Measurements from ENCODE around the gene ARID3A. TPM values are rescaled to one million over a fixed set of nuclear protein-coding genes. Genes with fewer than 3 reads are reported as not detected.

ARID3A gene
- total and polyA plus RNA-seq, 2 of the 8 experiments (the other 6 are each of a cell fraction or from before 2014, with no cell fraction given) = 40.5 to 77.4 TPM

DNA sequence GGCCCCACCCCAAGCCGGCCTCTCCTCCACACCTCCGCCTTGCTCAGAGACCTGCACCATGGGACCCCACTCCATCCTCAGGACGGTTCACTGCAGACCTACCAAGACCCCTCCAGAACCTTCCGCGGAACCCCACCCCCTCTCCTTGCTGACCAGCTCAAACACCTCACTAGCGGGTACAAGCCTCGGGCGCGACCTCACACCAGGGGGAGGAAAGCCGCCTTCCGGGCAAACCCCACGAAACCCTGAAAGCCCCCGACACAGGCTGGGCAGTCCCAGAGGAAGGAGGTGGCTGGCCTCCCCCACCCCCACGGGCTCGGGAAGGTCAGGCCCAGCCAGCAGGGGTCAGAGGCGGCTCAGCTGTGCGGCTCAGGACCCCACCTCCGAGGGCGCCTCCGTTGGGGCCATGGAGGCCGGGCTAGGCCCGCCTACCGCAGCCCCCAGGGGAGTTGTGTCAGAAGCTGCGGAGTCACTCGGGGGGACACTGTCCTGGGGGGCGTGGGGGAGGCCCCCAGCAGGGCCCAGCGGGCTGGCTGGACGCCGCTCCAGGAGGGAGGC lies 84.2 kb downstream of the ARID3A start:
- ChIA-PET POLR2A (ENCODE audit: partially characterized antibody) (interaction anchor here (0.9 to 7.7 kb wide), 7 partner anchors 14 to 77 kb away, joined by 3 to 81 read pairs (median 6); partner anchors contain the start of genes ABCA7, CNN2 and WDR18), CTCF (ENCODE audit: partially characterized antibody) (interaction anchor here (1.4 to 2.0 kb wide), 2 partner anchors 10 to 213 kb away, joined by 4 to 8 read pairs; partner anchors contain the start of gene TMEM259)
- no peak overlapping the region for H2BK15ac ChIP-seq (ENCODE audit: low read length)
- no peak overlapping the region for H2AFZ ChIP-seq (ENCODE audit: low read length)
- H2BK20ac ChIP-seq (ENCODE audit: low read length) = no peak overlapping the region
- no peak overlapping the region for H3K4me3 ChIP-seq (ENCODE audit: extremely low read depth in 1 of 4, insufficient read depth in 2 of 4, low read depth in 3 of 4, low read length in 4 of 4)
- H3K9ac ChIP-seq (replicated peaks in 1 of 4; ENCODE audit: extremely low read depth in 1 of 4, low read depth in 3 of 4, low read length in 3 of 4) = no peak overlapping the region
- TF ChIP-seq, protein P1, sequence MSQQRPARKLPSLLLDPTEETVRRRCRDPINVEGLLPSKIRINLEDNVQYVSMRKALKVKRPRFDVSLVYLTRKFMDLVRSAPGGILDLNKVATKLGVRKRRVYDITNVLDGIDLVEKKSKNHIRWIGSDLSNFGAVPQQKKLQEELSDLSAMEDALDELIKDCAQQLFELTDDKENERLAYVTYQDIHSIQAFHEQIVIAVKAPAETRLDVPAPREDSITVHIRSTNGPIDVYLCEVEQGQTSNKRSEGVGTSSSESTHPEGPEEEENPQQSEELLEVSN (IDR thresholded peaks at IDR 0.05) = no peak
- H3K27ac ChIP-seq (ENCODE audit: low read depth, low read length) = no peak overlapping the region
- H3K79me1 ChIP-seq (ENCODE audit: low read depth, low read length) = 0 out of 2 replicates have a peak, but pooled peaks cover under 1% of the 10 kb centered on the region
- H2BK12ac ChIP-seq (ENCODE audit: low read depth, low read length) = no peak overlapping the region
- H2AK5ac ChIP-seq (ENCODE audit: low read depth, low read length) = no peak overlapping the region
- no peak overlapping the region for H3K4me2 ChIP-seq (ENCODE audit: insufficient read depth in 1 of 2, low read depth in 2 of 2, low read length in 2 of 2)
- peaks cover under 1 to 20% of the 10 kb centered on the region in 2 experiments; a peak in 2 of 4 replicates for H3K79me2 ChIP-seq (ENCODE audit: control insufficient read depth in 1 of 2, insufficient read depth in 2 of 2, low read length in 2 of 2)
- no peak overlapping the region for H3K14ac ChIP-seq (ENCODE audit: insufficient read length)
- H3K23me2 ChIP-seq (ENCODE audit: low read depth, low read length) = no peaks in the 10 kb centered on the region
- no peaks in the 10 kb centered on the region for H3K27me3 ChIP-seq (replicated peaks in 1 of 4; ENCODE audit: control insufficient read depth in 3 of 4, extremely low read depth in 1 of 4, insufficient read depth in 3 of 4, low read length in 3 of 4)
- H3K36me3 ChIP-seq (ENCODE audit: control insufficient read depth in 2 of 4, insufficient read depth in 4 of 4, low read length in 3 of 4) = peaks cover 8 to 56% (median 11%) of the 10 kb centered on the region in 4 experiments; a peak in 6 of 8 replicates
- FAIRE-seq (no peak), DNase-seq (ENCODE audit: low read depth in 1 of 2, low spot score in 2 of 2) (no peak)
- H4K20me1 ChIP-seq (replicated peaks in 1 of 2; ENCODE audit: control insufficient read depth in 1 of 2, insufficient read depth in 2 of 2, low read length in 2 of 2) = peaks cover 7 to 15% of the 10 kb centered on the region in 2 experiments
- no peak overlapping the region for H2BK5ac ChIP-seq (ENCODE audit: low read depth, low read length)
- no peak overlapping the region for H3K4ac ChIP-seq (replicated peaks; ENCODE audit: insufficient read length, low read depth, low read length)
- no peak overlapping the region for H4K5ac ChIP-seq (ENCODE audit: insufficient read length, low read depth, low read length)
- no peak overlapping the region for H2BK120ac ChIP-seq (replicated peaks; ENCODE audit: low read depth, low read length)
- no peak overlapping the region for H3K56ac ChIP-seq (replicated peaks; ENCODE audit: insufficient read length, low read depth, low read length)
- H3K23ac ChIP-seq (ENCODE audit: insufficient read length) = no peak overlapping the region
- H3K9me3 ChIP-seq (ENCODE audit: insufficient read depth in 2 of 2, low read depth in 1 of 2, low read length in 1 of 2) = no peaks in the 10 kb centered on the region
- no peak overlapping the region for H4K91ac ChIP-seq (replicated peaks; ENCODE audit: insufficient read length, low read length)
- no peak overlapping the region for H3K18ac ChIP-seq (ENCODE audit: extremely low read depth, low read length)
- WGBS, 2 experiments (ENCODE audit: extremely low coverage in 1 of 2, insufficient coverage in 1 of 2, insufficient read length in 1 of 2, insufficient replicate concordance in 2 of 2, low coverage in 1 of 2, low lambda C conversion rate in 2 of 2, missing lambda C conversion rate in 1 of 2) = 95% methylated on average over 18 of the region's 29 CpGs; no CpG with 5 or more reads in 1 of the 2 experiments
- no peaks in the 10 kb centered on the region; a peak in 1 of 7 replicates for H3K4me1 ChIP-seq (replicated peaks in 1 of 4; ENCODE audit: control insufficient read depth in 3 of 4, insufficient read depth in 4 of 4, low read length in 3 of 4)
- H4K8ac ChIP-seq (ENCODE audit: extremely low read depth, insufficient read depth, low read length) = no peak overlapping the region
